Progenitor cell of endocrine pancreas (in vitro differentiated cells): ENCODE measurements around the gene TRIM46. TPM values are rescaled to one million over a fixed set of nuclear protein-coding genes. Genes with fewer than 3 reads are reported as not detected.
A peak's percentile ranks its signal among the peaks of the same experiment; 100 is the strongest.
"Not testable (repeated sequence)": the region's sequence is repeated elsewhere in the genome, so short reads cannot be mapped to it uniquely, and the experiment has no call there.

Experiments
- DNase-seq: peaks from one replicate; pipeline ENCODE4 v3.0.0; 2021; ENCODE audit warnings: low spot score; ENCODE audit not compliant: unreplicated experiment
- H3K27ac Mint-ChIP-seq: 2 replicates; pipeline ENCODE4 v1.8.0; 2021; ENCODE audit warnings: mild to moderate bottlenecking, moderate library complexity, mixed read lengths
- H3K27me3 Mint-ChIP-seq: 2 replicates; pipeline ENCODE4 v1.8.0; 2021; ENCODE audit warnings: mixed read lengths
- H3K36me3 Mint-ChIP-seq: 2 replicates; pipeline ENCODE4 v1.8.0; 2022; ENCODE audit warnings: mixed read lengths; ENCODE audit not compliant: insufficient read depth
- H3K4me1 Mint-ChIP-seq: 2 replicates; pipeline ENCODE4 v1.8.0; 2021; ENCODE audit warnings: low read depth, mixed read lengths
- H3K4me3 Mint-ChIP-seq: 2 replicates; pipeline ENCODE4 v1.8.0; 2021; ENCODE audit warnings: low read depth, mild to moderate bottlenecking, moderate library complexity, mixed read lengths
- H3K9me3 Mint-ChIP-seq: 2 replicates; pipeline ENCODE4 v1.8.0; 2021; ENCODE audit warnings: low read depth, mixed read lengths
- CTCF ChIP-seq: fragments of 200-600 bp; sonication (generic); IDR thresholded peaks from one replicate; pipeline ENCODE4 v1.5.0; 2021; ENCODE audit warnings: antibody characterized with exemption, mild to moderate bottlenecking; ENCODE audit not compliant: unreplicated experiment
- total RNA-seq: library from RNA; stranded (reverse); gene quantifications from 2 replicates; pipeline ENCODE4 v1.2.1, GENCODE V29; 2021

The TRIM46 gene
- total RNA-seq, 1 donor from 2014 or later, result 25.7 TPM

DNA sequence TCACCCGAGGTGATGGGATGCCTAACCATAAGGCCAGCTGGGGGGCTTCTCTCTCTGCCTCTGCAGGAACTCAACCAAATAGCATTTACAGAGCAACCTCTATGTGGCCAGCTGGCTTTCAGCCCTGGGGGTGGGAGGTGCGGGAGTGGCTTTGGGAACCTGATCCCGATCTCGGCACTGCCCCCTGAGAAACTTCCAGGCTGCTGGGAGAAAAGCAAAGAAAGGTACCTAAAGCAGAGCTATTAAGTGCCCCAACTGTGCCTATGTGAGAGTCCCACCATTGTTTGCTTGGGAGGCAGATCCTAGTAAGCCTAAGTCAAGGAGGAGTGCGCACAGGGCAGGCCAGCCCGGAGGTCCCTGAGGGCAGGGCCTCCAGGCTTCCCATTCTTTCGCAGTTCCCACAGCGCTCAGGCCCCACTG lies 7.6 kb upstream of the TRIM46 start:
- Mint-ChIP-seq H3K4me1 (peaks cover 3% of the 10 kb centered on the region), H3K36me3 (peaks cover 4% of the 10 kb centered on the region), H3K9me3 (no peaks in the 10 kb centered on the region), H3K27me3 (peaks cover 2% of the 10 kb centered on the region), H3K27ac (no peak overlapping the region), H3K4me3 (no peak overlapping the region)
- no peak for DNase-seq
- TF ChIP-seq CTCF, result no peak

GRCh38 chr1:155166471-155167165 lies 7.0 kb upstream of the TRIM46 start:
- no peak for DNase-seq
- Mint-ChIP-seq H3K27me3 (peaks cover 2% of the 10 kb centered on the region), H3K36me3 (peaks cover 4% of the 10 kb centered on the region), H3K9me3 (no peaks in the 10 kb centered on the region), H3K4me1 (peaks cover 3% of the 10 kb centered on the region), H3K27ac (no peak overlapping the region), H3K4me3 (no peak overlapping the region)
- no peak for TF ChIP-seq CTCF

DNA sequence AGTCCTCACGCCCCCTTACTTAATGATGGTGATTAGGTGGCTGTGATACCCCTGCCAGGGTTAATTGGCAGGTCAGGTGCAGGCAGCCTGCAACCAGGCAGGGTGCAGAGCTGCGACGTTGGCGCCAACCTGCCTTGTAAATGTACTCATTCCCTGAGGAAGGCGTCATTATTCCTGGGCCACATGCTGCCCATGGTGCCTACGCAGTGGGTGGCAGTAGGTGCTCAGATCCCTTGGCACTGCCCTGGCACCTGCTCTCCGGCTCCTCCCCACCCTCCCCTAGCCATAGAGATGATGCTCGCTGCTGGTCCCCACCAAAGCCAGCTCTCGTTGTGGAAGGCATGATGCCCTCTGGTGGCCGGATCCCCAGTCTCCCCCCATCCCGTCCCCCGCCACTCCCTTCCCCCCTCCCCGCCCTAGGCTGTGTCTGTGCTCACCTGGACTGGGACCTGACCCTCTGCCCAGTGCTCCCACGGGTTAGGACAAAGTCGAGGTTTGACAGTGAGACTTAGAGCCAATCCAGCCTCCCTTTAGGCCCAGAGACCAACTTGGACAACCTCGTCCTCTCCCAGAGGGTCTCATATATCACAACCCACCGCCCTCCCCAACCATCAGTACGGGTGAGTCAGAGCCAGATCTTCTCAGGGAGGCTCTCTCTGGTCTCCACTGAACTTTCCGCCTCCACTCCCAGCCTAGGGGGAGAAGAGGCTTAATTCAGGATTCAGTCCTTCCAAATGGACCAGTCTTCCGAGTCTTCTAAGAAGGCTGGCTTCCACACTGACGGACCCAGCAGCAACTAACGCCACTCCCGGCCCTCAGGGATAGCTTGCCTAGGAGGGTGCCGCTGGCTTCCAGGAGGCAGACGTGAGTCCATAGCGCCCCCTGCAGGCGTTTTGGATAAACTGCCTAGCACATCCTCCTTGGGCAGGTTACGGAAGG lies 6.2 kb upstream of the TRIM46 start:
- peaks cover 4% of the 10 kb centered on the region for H3K36me3 Mint-ChIP-seq
- peak; percentile 80 for TF ChIP-seq CTCF

DNA sequence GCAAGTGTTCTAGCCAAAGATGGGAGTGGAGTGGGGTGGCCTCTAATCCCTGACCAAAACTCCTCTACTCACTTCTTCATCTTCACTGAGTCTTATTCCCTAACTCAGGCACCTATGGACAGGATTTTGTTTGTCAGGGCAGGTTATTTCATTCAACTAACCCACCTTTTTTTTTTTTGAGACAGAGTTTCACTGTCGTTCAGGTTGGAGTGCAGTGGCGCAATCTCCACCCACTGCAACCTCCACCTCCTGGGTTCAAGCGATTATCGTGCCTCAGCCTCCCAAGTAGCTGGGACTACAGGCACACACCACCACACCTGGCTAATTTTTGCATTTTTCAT lies 5.6 kb upstream of the TRIM46 start:
- not testable (repeated sequence) for H3K4me1 Mint-ChIP-seq, H3K4me3 Mint-ChIP-seq, H3K9me3 Mint-ChIP-seq, H3K27me3 Mint-ChIP-seq, H3K36me3 Mint-ChIP-seq, DNase-seq, H3K27ac Mint-ChIP-seq

More for the DNA sequence above, 6.2 kb upstream of the TRIM46 start:
- peak overlapping the region; percentile 29 for H3K4me3 Mint-ChIP-seq
- DNase-seq, result peak; percentile 79
- H3K9me3 Mint-ChIP-seq, result no peaks in the 10 kb centered on the region
- H3K4me1 Mint-ChIP-seq, result peaks cover 7% of the 10 kb centered on the region
- peaks cover 2% of the 10 kb centered on the region for H3K27me3 Mint-ChIP-seq
- peak overlapping the region; percentile 76 for H3K27ac Mint-ChIP-seq

DNA sequence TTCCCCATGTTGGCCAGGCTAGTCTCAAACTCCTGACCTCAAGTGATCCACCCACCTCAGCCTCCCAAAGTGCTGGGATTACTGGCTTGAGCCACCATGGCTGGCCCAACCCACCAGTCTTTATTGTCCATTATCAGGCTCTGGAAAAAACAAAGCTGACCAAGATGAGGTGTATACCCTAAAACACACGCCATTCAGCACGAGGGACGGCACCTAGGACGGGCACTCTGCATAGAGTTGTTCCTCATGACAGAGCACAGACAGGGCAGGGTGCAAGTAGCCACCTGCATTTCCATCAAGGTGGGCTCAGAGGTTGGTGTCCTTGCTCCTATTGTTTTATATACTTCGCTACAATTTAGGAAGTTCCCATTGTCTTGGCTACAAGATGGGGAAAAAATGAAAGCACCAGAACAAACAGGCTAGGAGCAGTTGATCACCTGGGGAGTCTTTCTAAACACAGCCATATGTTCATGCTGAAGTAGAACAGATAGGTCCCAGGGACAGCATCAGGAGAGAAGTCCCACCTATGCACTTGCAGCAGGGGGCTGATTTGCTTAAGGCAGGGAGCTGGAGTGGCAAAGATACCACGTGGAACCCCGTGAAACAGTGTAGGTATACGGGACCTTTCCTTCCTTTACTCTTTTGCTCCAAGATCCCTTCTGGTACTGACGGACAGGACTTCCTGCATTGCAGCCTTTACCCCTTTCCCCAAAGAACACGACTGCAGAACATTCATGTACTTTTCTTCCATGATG lies 5.0 kb upstream of the TRIM46 start:
- H3K27me3 Mint-ChIP-seq, result peaks cover 2% of the 10 kb centered on the region
- DNase-seq, result no peak
- H3K4me3 Mint-ChIP-seq, result no peak overlapping the region
- H3K9me3 Mint-ChIP-seq, result no peaks in the 10 kb centered on the region
- TF ChIP-seq CTCF, result no peak
- peaks cover 4% of the 10 kb centered on the region for H3K36me3 Mint-ChIP-seq
- peaks cover 15% of the 10 kb centered on the region for H3K4me1 Mint-ChIP-seq
- H3K27ac Mint-ChIP-seq, result no peak overlapping the region
